KOPT-K1 (cell line): ENCODE measurements around the gene KIAA0930.

Experiments
- H3K27ac ChIP-seq: fragments of 200-600 bp; sonication (generic); 2 replicates; pipeline ENCODE4 v1.5.1; 2016; ENCODE audit warnings: antibody characterized with exemption, mild to moderate bottlenecking, low read depth, low read length; ENCODE audit not compliant: poor library complexity, severe bottlenecking
- H3K36me3 ChIP-seq: fragments of 200-600 bp; sonication (generic); 2 replicates; pipeline ENCODE4 v1.5.1; 2017; ENCODE audit warnings: antibody characterized with exemption, mild to moderate bottlenecking, low read length, moderate library complexity; ENCODE audit not compliant: insufficient read depth
- H3K9me3 ChIP-seq: fragments of 200-600 bp; sonication (generic); 2 replicates; pipeline ENCODE4 v1.5.1; 2017; ENCODE audit warnings: antibody characterized with exemption, low read length, mild to moderate bottlenecking; ENCODE audit not compliant: insufficient read depth, poor library complexity, severe bottlenecking

Gene KIAA0930

GRCh38 chr22:45150139-45150538, 90.6 kb downstream of the KIAA0930 start:
- Histone ChIP-seq H3K9me3 (peaks cover 5% of the 10 kb centered on the region), H3K27ac (no peak overlapping the region), H3K36me3 (peaks cover 60% of the 10 kb centered on the region)

- no peak overlapping the region for H3K27ac ChIP-seq
- H3K9me3 ChIP-seq, result peaks cover 5% of the 10 kb centered on the region
- H3K36me3 ChIP-seq, result peaks cover 55% of the 10 kb centered on the region
Measured at GRCh38 chr22:45149671-45150070, 91.0 kb downstream of the KIAA0930 start.

- no peak overlapping the region for H3K27ac ChIP-seq
- H3K9me3 ChIP-seq, result peaks cover 9% of the 10 kb centered on the region
- peaks cover 39% of the 10 kb centered on the region for H3K36me3 ChIP-seq
Measured at GRCh38 chr22:45144916-45145315, 95.8 kb downstream of the KIAA0930 start.

GRCh38 chr22:45142376-45142775, 98.3 kb downstream of the KIAA0930 start:
- Histone ChIP-seq H3K36me3 (peaks cover 23% of the 10 kb centered on the region), H3K9me3 (peaks cover 9% of the 10 kb centered on the region), H3K27ac (no peak overlapping the region)
